Choroid plexus epithelial cell (primary cell): ENCODE measurements around the gene AQR.

Experiments used
- DNase-seq: peaks from one replicate; pipeline ENCODE4 v3.0.0-alpha.2; 2010; ENCODE audit warnings: low read depth
- H3K4me3 ChIP-seq: 2 replicates; pipeline ENCODE4 v1.5.1; 2011; ENCODE audit warnings: low read depth, mild to moderate bottlenecking, control low read depth, low read length, moderate library complexity
- CTCF ChIP-seq: conservative IDR thresholded peaks from 2 replicates; pipeline ENCODE4 v1.5.1; 2011; ENCODE audit warnings: low read depth, mild to moderate bottlenecking, control low read depth, inconsistent platforms, low read length, moderate library complexity

The AQR gene

GRCh38 chr15:34861214-34861613 is 108.3 kb downstream of the AQR start:
- no peak for DNase-seq
- no peak for TF ChIP-seq CTCF

GRCh38 chr15:34855893-34856292 is 113.6 kb downstream of the AQR start:
- TF ChIP-seq CTCF, result no peak
- H3K4me3 ChIP-seq, result no peak overlapping the region
- no peak for DNase-seq

More at GRCh38 chr15:34861214-34861613, 108.3 kb downstream of the AQR start:
- H3K4me3 ChIP-seq, result no peak overlapping the region

GRCh38 chr15:34855413-34855812 is 114.1 kb downstream of the AQR start:
- DNase-seq, result peak; percentile 82

GRCh38 chr15:34854232-34854631 is 115.3 kb downstream of the AQR start:
- no peak overlapping the region for H3K4me3 ChIP-seq
- no peak for DNase-seq
- TF ChIP-seq CTCF, result no peak

More at GRCh38 chr15:34855413-34855812, 114.1 kb downstream of the AQR start:
- TF ChIP-seq CTCF, result no peak
- no peak overlapping the region for H3K4me3 ChIP-seq

DNA sequence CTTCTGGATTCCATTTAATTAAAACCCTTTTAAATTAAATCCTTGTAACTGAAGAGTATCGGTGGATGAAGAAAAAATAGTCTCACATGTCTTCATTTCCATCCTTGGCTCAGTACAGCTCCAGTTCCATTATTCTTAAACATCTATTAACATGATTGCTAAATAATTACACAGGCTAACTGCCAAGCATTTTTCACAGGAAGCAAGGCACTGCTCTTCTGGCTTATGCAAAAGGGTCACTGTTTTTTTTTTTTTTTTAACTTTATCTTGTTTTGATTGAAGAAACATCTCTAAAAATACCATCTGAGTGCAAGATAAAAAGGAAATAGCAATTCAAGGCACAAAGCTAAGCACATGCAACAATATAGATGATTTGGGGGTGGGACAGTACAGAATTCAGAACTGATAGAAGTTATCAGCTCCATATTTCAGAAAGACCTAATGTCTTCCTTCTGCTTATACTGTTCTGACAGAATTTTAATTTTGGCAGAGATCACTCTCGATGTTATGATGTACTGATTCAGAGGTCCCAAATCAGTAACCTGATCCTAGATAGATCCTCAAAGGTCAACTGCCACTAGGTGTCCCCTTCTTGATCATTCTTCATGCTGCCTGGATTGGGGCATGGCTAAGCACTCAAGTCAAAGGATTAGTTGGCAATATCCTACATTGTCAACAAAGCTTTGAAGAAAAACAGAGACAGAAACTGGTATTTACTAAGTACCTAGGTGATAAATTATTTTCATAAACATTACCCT is 116.4 kb downstream of the AQR start:
- TF ChIP-seq CTCF, result no peak
- no peak overlapping the region for H3K4me3 ChIP-seq
- DNase-seq, result peak; percentile 82

- no peak for DNase-seq
- no peak overlapping the region for H3K4me3 ChIP-seq
- TF ChIP-seq CTCF, result no peak
Observed at GRCh38 chr15:34851751-34852150, 117.8 kb downstream of the AQR start.

GRCh38 chr15:34851007-34851406 is 118.5 kb downstream of the AQR start:
- H3K4me3 ChIP-seq, result no peak overlapping the region
- no peak for TF ChIP-seq CTCF
- DNase-seq, result no peak
